ENCODE data around the gene ACP4.
"Not testable (repeated sequence)": the region's sequence is repeated elsewhere in the genome, so short reads cannot be mapped to it uniquely, and the experiment has no call there.

ACP4 gene

GRCh38 chr19:50777261-50777660 is 13.0 kb upstream of the ACP4 start:
- DNase-seq (ENCODE audit: low read depth in 3 of 3) = no peak

DNA sequence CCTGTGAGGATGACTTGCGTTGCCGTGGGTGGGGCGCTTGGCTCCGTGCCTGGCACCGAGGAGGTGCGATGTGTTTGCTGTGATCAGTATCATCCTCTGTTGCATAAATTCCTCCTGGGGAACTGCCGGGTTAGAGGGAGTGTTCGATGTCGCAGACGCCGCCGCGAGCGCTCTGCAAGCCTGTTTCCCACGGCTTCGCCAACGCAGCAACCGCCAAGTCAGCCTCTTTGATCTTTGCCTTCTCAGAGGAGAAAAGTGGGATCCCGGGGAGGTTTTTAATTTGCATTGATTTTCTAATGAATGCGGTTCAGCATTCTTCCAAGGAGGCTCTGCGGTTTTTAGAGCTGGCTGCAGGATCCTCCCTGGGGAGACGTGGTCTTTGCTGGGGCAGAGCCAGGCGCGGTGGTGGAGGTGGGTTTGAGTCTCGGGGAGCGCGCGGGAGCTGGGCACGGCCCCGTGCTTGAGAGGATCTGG is 12.3 kb upstream of the ACP4 start:
- no peak for DNase-seq (ENCODE audit: low read depth in 3 of 3)

GRCh38 chr19:50778906-50779430 is 11.2 kb upstream of the ACP4 start:
- DNase-seq (ENCODE audit: low read depth in 3 of 3) = no peak

DNA sequence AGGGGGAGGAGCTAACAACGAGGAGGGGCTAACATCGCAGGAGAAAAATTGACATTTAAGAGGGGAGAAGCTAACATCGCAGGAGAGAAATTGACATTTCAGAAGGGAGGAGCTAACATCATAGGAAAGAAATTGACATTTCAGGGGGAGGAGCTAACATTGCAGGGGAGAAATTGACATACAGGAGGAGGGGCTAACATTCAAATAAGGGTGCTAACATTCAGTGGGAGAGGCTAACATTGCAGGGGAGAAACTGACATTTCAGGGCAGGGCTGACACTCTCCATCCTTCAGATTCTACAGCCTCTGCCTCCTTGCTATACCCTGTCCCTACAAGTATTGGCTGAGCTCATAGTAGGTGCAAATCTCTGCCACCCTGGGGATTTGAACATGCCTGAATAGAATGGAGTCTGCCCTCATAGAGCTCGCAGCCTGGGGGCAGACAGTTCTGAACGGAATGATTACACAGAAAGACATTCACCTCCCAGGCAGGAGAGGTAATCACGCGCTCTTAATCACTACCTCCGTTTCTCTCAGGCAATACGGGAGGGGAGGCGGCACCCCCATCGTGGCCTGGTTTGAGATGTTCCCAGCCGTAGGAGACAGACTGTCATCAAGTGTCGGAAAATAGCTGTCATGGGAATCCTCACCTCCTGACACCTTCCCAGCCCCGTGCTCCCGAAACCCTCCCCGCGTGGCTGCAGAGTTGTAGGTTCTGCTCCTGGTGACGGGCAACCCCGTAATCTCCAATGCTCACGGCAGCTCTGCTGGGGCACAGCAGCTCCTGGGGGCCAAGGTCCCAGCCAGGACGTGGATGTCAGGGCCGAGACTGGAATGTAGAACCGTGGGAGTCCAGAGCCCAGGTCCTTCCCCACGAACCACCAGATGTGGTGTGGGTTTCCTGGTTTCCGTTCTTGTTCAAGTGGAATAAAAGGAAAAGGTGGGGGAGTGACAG is 10.4 kb upstream of the ACP4 start:
- DNase-seq (ENCODE audit: low read depth in 3 of 3) = no peak

DNA sequence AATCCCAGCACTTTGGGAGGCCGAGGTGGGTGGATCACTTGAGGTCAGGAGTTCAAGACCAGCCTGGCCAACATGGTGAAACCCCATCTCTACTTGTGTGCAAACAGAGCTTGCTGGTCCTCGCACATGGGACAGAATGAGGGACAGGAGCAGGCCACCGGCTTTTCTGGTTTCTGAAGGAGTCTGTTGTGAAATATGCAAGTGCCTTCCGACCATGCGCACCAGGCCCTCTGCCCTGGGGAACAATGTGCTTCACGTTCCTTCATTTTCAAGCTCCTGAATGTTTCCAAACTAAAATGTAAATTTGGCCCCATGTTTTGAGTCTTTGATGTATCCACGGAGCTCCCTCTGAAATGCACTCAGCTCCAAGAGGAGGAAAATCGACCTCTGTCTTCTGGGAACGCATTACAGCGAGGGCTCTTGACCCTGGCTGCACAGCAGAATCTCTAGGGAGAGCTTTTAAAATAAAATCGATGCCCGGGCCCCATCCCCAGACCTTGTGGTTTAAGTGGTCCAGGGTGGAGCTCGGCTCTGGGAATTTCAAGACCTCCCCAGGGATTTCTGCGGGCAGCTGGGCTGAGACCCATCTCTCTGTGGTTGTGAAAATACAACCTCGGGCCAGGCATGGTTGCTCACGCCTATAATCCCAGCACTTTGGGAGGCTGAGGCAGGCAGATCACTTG is 9.3 kb upstream of the ACP4 start:
- DNase-seq (ENCODE audit: low read depth in 3 of 3) = no peak

DNA sequence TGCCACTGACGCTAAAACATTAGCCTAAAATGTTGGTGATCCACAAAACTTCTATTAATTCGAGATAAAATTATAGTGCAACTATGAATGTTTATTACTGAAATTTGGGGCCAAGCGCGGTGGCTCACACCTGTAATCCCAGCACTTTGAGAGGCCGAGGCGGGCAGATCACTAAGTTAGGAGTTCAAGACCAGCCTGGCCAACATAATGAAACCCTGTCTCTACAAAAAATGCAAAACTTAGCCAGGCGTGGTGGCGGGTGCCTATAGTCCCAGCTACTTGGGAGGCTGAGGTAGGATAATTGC is 6.4 kb upstream of the ACP4 start:
- not testable (repeated sequence) for DNase-seq (ENCODE audit: low read depth in 3 of 3)

DNA sequence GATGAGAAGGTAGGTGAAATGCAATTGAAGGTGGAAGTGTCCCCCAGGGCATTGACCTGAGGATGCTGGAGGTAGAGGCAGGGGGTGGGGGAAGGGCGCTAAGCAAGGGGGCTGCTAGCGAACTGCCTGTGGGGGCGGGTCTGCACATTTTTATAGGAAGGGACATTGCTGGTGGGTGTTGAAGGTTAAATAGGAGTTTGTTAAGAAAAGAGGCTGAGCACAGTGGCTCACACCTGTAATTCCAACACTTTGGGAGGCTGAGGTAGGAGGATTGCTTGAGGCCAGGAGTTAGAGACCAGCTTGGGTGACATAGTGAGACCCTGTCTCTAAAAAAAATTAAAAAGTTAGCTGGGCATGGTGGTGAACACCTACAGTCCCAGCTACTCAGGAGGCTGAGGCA is 5.5 kb upstream of the ACP4 start:
- DNase-seq (ENCODE audit: low read depth in 3 of 3) = no peak

GRCh38 chr19:50785329-50785728 is 4.9 kb upstream of the ACP4 start:
- DNase-seq (ENCODE audit: low read depth in 3 of 3) = no peak

DNA sequence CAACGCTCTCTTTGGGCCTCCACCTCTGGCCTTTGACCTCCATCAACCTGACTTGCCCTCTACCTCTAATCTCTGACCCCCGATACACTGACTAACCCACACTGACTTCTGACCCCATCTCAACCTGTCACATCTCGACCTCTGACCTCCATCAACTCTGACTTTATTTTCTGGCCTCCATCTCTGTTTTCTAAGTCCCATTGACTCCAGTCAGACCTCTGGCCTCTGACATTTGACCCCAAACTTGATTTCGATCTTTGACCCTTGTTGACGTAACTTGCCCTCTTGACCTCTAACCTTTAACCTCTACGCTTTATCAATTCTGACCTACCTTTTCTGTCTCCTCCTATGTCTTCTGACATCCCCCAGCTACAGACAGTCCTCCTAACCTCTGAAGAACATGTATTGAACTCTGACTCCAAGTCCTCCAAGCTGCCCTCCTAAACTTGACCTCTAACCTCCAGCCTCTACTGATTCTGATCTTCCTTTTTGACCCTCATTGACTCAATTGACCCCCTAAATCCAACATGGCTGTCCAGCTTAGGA is 780 bp downstream of the ACP4 start:
- DNase-seq (ENCODE audit: low read depth in 3 of 3) = no peak

- no peak for DNase-seq (ENCODE audit: low read depth in 3 of 3)
These were observed 1.5 kb downstream of the ACP4 start for GRCh38 chr19:50791594-50792271.

- DNase-seq (ENCODE audit: low read depth in 3 of 3) = no peak
These were observed 2.3 kb downstream of the ACP4 start for GRCh38 chr19:50792272-50793250.

DNA sequence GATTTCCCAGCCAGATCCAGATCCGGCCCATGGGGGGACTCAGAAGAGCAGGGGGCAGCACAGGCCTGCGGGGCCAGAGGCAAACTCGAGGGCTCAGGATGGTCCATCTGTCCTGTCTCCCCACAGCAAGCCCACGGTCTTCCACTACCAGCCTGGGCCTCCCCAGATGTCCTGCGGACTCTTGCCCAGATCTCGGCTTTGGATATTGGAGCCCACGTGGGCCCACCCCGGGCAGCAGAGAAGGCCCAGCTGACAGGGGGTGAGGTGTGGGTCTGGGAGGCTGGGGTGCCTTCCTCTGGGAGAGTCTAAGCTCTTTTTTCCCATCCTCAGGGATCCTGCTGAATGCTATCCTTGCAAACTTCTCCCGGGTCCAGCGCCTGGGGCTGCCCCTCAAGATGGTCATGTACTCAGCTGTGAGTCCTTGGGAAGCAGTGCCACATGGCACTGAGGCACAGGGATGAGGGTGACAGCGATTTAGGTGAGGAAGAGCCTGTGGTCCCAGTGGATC is 3.4 kb downstream of the ACP4 start:
- no peak for DNase-seq (ENCODE audit: low read depth in 3 of 3)

GRCh38 chr19:50794074-50794875 is 4.1 kb downstream of the ACP4 start:
- DNase-seq (ENCODE audit: low read depth in 3 of 3) = no peak

DNA sequence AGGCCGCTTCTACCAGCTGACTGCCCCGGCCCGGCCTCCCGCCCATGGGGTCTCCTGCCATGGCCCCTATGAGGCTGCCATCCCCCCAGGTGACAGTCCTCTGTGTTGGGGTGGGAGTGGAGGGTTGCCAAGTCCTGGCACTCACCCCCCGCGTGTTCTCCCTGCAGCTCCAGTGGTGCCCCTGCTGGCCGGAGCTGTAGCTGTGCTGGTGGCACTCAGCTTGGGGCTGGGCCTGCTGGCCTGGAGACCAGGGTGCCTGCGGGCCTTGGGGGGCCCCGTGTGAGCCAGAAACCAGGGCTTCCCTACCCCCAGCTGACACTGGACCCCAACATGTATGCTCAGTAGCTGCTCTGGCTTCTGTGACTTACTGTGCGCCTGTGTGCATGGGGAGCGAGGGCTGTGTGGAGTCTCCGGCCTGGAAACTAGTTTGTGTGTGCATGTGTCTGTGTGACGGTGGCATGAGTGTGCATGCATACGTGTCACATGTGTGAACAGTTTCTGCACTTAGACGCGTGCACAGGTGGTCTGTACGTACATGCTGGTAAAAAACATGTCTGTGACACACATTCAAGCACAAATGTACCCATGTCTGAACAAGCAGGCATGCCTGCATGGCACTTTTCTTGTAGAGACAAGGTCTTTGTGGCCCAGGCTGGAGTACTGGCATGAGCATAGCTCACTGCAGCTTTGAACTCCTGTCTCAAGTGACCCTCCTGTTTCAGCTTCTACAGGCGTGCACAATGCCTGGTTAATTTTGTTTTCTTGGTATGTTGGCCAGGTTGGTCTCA is 4.9 kb downstream of the ACP4 start:
- DNase-seq (ENCODE audit: low read depth in 3 of 3) = no peak

DNA sequence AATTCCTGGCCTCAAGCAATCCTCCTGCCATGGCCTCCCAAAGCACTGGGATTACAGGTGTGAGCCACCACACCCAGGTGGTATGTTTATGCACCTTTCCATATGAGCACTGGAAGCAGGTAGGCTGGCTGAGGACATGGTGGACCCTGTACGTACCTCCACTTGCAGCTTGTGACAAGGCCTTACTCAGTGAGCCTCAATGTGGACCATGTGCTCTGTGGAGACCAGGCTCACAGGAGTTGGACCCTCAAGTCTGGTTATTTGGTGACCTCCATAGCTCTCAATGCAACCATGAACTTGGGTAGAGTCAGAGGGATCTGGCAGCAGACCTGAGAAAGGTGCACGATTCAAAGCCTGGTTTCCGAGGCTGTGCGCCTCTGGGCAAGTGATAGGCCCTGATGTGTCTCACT is 5.5 kb downstream of the ACP4 start:
- DNase-seq (ENCODE audit: low read depth in 3 of 3) = no peak

- DNase-seq (ENCODE audit: low read depth in 3 of 3) = no peak
These were observed 6.0 kb downstream of the ACP4 start for GRCh38 chr19:50796128-50796633.

GRCh38 chr19:50796634-50797428 is 6.6 kb downstream of the ACP4 start:
- DNase-seq (ENCODE audit: low read depth in 3 of 3) = no peak

DNA sequence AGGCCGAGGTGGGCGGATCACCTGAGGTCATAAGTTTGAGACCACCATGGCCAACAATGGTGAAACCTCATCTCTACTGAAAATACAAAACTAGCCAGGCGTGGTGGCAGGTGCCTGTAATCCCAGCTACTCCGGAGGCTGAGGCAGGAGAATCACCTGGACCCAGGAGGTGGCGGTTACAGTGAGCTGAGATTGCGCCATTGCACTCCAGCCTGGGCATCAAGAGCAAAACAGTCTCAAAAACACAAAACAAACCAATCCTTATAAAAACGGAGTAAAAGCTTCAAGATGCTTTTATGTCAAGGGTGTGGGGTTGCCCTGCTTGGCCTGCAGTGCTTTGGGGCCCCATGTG is 7.2 kb downstream of the ACP4 start:
- no peak for DNase-seq (ENCODE audit: low read depth in 3 of 3)
